HG02852 (cell line): ENCODE results near the gene LRRC63.
"Not testable (repeated sequence)": the region's sequence is repeated elsewhere in the genome, so short reads cannot be mapped to it uniquely, and the experiment has no call there.

Experiments used
- ATAC-seq: cut with Tn5 transposase; IDR thresholded peaks from one replicate; pipeline ENCODE4 v1.9.1; 2021; ENCODE audit warnings: mild to moderate bottlenecking, moderate library complexity; ENCODE audit not compliant: unreplicated experiment

Gene LRRC63

DNA sequence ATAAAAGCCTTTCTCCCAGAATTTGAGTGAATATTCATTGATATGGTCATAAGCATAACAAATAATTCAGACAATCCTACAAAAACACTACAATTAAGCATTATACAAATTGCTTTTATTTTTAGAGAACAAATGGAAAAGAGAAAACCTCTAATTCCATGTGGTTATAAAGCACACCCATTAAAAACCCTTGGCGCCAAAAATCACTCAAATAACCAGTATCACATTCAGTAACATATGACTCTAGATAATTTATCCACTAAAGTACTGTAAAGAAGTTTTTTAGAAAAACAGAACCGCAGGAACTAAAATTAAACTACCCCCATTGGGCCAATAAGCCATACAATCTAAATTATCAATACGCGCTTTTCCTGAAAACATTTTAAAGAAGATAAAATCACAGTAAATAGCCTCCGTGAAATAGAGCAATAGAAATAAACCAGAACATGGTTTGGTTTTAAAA is 30.3 kb upstream of the LRRC63 start:
- ATAC-seq, result no peak

DNA sequence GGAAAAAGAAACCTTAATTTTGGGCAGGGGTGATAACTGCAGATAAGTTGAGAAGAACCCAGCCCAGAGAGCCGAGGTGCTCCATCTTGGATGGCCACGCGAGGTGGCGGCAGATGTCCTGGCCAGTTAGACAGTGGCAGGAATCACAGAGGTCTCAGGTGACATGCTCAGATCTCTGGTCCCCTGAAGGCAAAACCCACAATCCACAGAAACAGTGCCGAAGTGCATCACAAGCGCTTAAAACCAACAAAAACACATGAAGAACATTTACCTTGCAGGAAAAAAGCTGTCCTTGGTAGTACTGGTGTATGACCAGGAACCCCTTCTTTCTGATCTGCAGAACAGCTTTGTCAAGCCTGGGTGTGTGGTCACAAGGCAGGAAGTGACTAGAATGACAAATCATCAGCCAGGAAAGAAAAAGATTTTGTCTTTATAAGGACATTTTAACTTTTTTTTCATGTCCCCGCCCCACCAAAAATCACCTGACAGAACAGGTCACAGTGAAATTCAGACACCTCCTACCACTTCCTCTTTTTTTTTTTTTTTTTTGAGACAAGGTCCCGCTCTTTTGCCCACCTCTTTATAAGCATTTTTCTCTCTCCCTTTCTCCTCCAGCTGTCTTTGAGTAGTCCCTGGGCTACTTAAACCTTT is 29.8 kb upstream of the LRRC63 start, which contains the start of gene LCP1:
Gene LCP1 (minus strand): TSS at position 338 of the 651 bp plus-strand sequence. CDS start 22,515 bp downstream, outside the sequence.
- ATAC-seq, result peak; percentile 61

DNA sequence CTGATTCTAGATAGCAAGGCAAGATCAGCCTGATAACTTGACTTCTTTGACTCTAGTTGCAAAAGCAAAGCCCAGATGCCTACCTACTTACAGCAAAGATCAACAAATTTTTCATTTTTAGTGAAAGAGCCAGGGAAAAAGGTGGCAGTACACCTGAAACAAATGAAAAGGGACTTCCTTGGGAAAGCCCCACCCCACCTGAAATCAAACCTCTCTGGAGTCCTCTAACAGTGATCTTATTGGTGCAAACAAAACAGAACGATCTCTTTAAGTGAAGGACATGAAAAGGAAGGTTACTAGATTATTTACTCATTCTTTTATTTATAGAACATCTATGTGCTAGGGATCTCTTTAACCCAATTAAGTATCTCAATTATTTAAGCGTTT is 29.2 kb upstream of the LRRC63 start:
- ATAC-seq, result peak; percentile 1

DNA sequence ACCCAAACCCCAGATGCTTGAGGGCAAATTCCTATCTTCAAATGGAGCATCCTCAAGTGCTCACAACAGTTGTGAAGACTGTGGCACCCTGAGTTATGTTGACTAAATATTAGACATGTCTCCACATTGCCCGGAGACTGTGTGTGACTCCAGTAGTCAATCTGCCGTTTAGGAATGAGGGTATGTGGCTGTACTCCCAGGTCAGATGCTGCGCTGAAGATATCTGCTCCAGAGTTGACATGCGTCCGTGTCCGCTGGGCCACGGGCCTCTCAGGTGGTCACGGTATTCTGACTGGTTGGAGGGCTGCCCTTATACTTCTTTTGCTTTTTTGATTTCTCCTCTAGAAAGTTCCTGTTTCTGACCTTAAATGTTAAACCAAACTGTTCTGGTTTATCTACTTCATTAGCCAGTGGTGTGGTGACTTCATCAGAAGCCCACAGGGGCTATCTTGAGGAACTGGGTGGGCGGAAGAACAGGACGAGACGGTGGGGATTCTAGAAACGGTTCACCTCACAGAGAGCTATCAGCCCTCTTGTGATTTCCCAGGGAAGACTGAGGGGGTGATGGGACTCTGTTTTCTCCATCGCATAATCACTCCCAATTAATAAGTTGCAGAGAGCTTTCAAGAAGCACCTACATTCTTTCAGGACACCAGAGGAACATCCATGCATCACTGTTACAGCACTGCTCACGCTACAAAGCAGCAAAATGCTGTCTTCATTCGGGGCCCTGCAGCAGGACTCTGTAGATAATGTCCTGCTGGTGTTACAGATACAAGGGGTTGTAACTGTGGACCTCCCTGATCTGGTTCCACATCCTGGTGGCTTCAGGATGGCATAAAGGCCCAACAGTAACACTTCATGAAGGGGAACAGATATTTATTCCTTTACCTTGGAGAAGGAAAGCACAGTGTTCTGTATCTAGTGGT is 28.4 kb upstream of the LRRC63 start:
- ATAC-seq, result no peak

DNA sequence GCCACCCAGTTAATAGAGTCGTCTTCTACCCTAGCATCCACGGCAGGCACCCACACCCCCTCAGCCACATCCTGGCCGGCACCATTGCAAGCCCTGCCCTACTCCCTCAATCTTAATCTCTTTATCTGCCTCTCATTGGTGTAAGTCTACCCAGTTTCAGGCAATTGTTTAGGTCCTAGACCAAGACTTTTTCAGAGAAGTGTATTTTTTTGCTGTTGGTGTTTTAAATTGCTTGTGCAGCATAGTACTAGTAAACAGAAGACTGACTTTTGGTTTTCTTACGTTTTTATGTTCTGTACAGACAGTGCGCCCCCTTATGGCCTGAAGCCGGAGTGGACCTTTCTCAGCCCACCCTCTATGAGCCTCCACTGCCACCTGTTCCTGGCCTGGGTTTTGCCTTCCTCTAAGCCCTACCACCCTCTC is 27.4 kb upstream of the LRRC63 start:
- ATAC-seq, result peak; percentile 38

DNA sequence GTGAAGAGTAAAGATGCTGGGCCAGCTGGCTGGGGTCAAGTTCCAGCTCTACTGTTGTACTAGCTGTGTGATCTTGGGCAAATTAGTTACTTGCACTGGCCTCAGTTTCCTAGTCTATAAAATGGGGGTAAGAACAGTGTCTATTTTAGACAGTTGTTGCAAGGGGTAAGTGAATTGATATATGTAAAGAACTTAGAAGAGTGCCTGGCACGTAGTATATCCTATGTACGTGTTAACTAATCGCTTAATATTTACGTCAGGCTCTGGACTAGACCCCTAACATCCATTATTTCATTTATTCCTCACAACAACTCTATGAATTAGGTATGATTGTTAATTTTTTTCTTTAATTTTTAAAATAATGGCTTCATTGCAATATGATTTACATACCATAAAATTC is 26.1 kb upstream of the LRRC63 start:
- ATAC-seq, result no peak

DNA sequence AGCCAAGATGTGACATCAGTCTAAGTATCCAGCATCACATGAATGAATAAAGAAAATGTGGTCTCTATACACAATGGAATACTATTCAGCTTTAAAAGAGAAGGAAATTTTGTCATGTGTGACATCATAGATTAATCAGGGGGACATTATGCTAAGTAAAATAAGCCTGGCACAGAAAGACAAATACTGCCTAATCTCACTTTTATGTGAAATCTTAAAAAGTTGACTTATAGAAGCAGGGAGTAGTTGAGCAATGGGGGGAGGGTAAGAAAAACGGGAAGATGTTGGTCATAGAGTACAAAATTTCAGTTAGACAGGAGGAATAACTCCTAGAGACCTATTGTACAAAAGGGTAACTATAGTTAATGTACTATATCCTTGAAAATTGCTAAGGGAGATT is 19.3 kb upstream of the LRRC63 start:
- no peak for ATAC-seq

DNA sequence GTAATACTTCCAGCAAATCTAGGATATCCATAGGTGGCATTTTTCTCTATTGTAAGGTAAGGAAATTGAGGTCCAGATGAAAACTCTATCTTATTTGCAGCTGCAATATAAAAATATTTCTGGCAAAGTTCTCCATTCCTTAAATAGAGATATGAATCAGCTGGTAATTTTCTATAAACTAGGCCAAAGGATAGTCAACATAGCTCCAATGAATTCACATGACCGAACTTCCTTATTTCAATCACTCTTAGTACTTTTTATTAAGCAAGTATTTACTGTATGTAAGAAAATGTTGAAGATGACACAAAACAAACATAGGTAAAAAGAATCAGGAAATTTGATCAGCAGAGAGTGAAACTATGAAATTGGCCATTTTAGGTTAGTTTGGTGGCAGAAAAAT is 16.7 kb upstream of the LRRC63 start:
- ATAC-seq, result no peak

DNA sequence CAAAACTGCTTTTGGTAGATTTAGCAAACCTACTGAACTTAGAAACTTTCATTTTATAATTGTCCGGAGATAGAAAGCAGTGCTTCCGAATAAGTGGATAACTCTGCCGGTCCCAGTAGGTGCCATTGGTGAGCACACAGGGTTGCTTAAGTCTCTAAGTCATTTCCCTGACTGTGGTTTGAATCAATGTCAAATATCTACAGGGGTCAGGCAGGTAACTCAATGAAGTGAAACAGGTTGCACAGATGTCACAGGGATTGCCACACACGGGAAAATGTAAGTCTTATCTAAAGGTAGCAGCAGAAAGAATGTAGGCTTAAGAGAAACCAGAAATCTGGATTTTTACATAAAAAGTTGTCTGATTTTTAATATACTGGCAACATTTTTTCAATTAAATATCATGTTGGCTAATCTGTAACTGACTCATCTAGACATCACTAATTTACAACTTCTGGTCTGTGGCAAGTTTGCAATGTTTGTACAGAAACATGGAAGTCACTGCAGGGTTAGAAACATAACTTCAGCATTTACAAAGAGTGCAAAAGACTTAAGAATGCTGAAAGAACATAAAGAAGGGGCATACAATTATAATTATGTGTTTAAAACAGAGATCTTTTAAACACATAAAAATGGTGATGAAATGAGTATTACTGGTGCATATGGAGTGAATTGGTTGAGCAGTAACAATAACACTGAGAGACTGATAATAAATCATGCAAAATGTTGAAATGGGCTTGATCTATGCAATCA is 14.3 kb upstream of the LRRC63 start:
- no peak for ATAC-seq

DNA sequence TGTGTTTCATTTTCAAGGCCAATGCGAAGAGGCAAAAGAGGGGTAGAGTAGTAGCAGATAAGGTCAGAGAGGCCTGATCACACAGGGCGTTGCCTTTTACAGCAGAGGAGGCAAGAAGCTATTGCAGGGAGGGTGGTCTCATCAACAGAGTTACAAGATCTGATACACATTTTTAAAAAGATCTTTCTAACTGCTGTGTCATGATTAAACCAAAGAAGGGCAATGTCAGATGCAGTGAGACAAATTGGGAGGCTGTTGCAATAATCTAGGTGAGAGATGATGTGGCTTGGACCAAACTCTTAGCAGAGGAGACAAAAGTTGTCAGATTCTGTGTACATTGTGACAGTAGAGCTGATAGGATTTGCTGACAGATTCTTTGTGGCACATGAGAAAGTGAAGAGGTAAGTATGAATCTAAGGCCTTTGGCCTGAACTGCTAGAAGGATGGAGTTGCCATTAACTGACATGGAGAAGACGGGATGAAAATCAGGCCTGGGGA is 13.0 kb upstream of the LRRC63 start:
- ATAC-seq, result no peak

DNA sequence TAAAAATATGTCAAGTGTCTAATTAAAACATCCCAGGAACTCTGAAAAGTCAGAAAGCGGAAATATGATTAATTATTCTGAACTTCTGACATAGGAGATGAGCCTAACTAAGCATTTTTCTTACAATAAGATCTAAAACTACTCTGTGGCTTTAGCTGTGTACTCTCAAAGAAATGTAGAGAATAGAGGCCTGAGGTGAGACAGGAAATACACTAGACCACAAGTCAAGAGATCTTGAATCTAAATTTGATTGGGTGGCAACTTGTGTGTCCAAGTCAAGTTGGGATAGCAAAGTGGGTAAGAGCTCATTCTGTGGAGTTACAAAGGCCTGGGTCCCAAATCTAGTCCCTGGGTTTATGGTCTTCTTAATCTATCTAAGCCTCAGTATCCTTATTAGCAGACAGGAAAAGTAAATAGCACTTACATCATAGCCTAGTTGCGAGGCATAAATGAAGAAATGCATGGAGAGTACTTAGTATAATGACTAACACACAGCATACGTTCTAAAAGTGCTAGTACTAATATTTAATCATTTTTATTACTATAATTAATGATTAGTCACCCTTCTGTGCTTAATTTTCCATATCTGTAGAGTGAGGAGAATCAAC is 9.4 kb upstream of the LRRC63 start:
- ATAC-seq, result peak; percentile 46

DNA sequence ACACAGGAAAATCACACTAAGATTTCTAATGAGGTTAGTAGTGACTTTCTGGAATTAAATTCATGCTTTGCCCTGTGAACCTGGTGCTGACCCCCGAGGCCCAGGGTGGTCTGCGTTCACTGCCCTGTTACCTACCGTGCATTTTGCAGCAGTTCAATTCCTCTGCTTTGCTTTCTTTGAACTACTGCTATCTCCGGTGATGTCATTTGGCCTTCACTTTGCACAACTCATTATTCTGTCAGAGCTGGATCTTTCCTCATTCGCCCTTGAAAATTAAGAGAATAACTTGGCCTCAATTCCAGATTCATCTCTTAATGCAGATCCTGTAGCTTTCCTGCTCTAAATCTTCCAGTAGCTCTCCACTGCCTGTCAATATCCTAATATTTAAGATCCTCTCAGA is 8.8 kb upstream of the LRRC63 start:
- ATAC-seq, result no peak

DNA sequence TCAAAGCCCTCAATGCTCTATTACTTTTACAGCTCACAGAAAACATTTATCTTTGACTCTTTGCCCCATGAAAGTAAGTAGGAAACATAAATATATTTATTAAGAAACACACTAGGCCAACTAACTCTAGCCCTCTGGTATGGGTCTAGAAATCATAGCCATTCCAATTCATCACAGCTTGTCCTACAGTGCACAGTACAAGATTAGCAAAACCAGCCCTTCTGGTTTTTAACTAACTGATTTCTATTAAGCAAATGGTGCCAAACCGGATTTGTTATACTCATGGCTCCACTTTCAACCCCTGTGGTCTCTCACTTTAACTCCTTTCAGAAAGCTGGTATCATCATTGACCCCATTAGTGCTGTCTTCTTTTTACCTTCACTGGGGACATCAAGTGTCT is 5.6 kb upstream of the LRRC63 start:
- no peak for ATAC-seq

DNA sequence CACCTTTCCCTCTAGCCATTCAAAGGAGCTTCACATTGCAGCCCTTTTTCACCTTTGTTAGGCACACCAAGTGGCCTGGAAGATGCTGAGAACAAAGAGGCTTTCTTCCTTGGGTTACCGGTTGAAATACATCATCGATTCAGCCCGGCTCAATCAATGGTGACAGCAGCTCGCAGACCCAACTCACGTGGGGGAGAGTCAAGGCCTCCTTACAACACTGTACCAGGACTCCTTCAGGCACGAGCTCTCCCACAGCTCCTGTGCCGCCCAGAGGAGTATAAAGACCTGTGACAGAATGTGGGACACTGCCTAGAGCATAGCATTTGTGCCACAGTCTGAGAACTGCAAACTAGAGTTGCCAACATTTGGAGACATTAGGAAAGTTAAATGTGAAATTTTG is 3.9 kb upstream of the LRRC63 start:
- ATAC-seq, result no peak

DNA sequence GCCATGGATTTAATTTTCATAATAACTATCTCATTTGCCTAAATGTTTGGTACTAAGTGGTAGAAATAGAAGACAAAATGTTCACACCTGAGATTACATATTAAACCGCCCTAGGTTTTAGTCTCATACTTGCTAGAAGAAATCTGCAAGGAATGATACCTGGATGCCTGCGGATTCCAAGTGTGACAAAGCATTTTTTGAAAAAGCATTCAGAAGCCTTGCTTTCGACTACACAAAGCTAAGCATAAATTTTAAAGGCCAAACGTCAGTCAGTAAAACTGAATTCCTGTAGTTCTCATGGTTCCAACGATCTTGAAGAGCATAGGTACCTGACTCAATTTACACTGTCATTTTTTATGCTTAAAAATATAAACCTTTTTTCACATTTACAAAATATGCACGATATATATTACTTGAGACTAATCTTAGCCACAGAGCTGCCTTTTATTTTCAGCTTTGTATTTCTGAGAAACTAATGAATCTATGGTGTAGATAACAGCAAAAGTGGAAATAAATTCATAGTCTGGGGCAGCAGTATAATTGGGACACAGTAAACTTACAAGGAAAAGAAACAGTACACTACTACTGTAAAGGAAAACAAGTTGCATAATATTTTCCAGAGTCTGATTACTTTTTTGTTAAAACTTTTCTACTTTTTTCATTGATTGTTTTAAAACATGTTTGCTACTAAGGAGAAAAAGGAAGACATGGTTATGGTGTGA is 1.2 kb upstream of the LRRC63 start:
- ATAC-seq, result no peak

DNA sequence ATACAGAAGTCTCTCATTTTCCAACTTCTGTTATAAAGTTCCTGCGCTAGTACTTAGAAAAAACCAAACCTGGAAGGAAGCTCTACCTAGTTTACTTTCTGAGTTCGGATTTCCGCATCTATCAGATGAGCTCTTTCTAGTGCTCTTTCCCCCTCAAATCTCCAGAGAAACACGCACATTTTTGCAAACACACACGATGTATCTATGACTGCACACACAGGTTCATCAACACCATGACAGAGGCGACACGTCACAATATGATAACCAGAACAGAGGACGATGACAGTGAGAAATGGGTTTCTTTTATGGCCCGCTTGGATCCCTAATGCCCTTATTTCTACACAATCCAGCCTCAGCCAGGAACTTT is 629 bp upstream of the LRRC63 start:
- peak; percentile 31 for ATAC-seq

DNA sequence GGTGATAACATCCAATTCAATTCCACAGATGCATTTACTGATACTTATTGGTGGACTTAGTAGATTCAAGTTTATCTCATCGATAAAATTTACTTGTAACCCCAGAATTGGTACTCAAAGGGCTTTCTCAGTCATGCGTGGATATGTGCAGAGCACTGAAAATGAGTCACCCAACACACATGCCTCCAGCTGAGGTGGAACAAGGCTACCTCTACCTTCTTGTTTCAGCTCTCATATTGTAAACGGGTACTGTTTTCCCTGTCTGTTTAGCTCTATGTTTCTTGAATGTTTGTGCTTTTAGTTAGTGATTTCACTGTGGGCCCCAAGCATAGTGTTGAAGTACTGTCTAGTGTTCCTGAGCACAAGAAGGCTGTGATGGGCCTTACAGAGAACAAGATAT is 1.5 kb downstream of the LRRC63 start:
- no peak for ATAC-seq

DNA sequence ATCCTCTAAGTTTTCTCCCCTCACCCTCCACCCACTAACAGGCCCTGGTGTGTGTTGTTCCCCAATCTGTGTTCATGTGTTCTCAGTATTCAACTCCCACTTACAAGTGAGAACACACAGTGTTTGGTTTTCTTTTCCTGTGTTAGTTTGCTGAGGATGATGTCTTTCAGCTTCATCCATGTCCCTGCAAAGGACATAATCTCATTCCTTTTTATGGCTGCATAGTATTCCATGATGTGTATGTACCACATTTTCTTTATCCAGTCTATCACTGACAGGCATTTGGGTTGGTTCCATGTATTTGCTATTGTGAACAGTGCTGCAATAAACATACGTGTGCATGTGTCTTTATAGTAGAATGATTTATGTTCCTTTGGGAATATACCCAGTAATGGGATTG is 3.0 kb downstream of the LRRC63 start:
- ATAC-seq, result not testable (repeated sequence)

DNA sequence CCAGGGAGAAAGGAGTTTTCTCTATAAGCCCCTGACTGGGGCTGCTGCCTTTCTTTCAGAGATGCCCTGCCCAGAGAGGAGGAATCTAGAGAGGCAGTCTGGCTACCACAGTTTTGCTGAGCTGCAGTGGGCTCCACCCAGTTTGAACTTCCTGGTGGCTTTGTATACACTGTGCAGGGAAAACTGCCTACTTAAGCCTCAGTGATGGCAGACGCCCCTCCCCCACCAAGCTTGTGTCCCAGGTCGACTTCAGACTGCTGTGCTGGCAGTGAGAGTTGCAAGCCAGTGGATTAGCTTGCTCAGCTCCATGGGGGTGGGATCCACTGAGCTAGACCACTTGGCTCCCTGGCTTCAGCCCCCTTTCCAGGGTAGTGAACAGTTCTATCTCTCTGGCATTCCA is 8.5 kb downstream of the LRRC63 start:
- ATAC-seq, result not testable (repeated sequence)

DNA sequence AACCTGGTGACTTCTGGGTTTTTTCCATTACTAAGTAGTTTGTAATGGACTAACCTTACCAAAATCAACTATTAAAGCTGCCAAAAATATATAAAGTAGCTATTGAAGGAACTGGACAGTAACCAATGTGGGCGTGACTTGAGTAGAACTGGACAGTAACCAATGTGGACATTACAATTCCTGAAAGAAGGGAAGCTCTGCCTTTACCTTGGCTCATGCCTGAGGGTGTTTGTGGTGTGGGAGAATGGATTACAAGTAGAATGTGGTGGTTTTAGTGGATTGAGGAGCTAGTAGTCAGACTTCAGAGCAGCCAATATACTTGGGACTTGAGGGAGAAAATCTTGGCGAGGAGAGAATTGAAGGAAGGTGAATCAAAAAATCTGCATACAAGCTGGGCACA is 17.5 kb downstream of the LRRC63 start:
- no peak for ATAC-seq
